Loucy (cell line): ENCODE results near the gene KRTAP5-8.

Experiments used
- H2AFZ ChIP-seq: fragments of 200-600 bp; sonication (generic); 2 replicates; pipeline ENCODE4 v1.6.0; 2016; ENCODE audit warnings: antibody characterized with exemption, mild to moderate bottlenecking, low read length, moderate library complexity
- H3F3A ChIP-seq: fragments of 200-600 bp; 2 replicates; pipeline ENCODE4 v1.6.0; 2016; ENCODE audit warnings: antibody characterized with exemption, low read depth, mild to moderate bottlenecking
- H3K27me3 ChIP-seq: fragments of 200-600 bp; sonication (generic); 2 replicates; pipeline ENCODE4 v1.6.1; 2014; ENCODE audit warnings: low read length, mild to moderate bottlenecking; ENCODE audit not compliant: insufficient read depth, poor library complexity, severe bottlenecking
- H3K36me3 ChIP-seq: fragments of 200-600 bp; sonication (generic); 2 replicates; pipeline ENCODE4 v1.6.1; 2016; ENCODE audit warnings: low read length; ENCODE audit not compliant: insufficient read depth
- H3K4me1 ChIP-seq: fragments of 200-600 bp; sonication (generic); 2 replicates; pipeline ENCODE4 v1.5.1; 2014; ENCODE audit warnings: low read length, mild to moderate bottlenecking; ENCODE audit not compliant: insufficient read depth, poor library complexity, severe bottlenecking
- H3K4me2 ChIP-seq: fragments of 200-600 bp; sonication (generic); 2 replicates; pipeline ENCODE4 v1.6.0; 2014; ENCODE audit warnings: antibody characterized with exemption, low read length, low read depth, mild to moderate bottlenecking; ENCODE audit not compliant: poor library complexity, severe bottlenecking
- H3K4me3 ChIP-seq: fragments of 200-600 bp; sonication (generic); 2 replicates; pipeline ENCODE4 v1.5.1; 2014; ENCODE audit warnings: low read length, mild to moderate bottlenecking, mixed read lengths; ENCODE audit not compliant: poor library complexity, severe bottlenecking
- H3K79me2 ChIP-seq: fragments of 200-600 bp; sonication (generic); 2 replicates; pipeline ENCODE4 v1.6.1; 2014; ENCODE audit warnings: low read length; ENCODE audit not compliant: insufficient read depth
- H3K9ac ChIP-seq: fragments of 200-600 bp; sonication (generic); 2 replicates; pipeline ENCODE4 v1.6.0; 2014; ENCODE audit warnings: mild to moderate bottlenecking, low read depth, low read length, moderate library complexity; ENCODE audit not compliant: poor library complexity, severe bottlenecking
- H3K9me2 ChIP-seq: fragments of 200-600 bp; sonication (generic); replicated peaks from 2 replicates; pipeline ENCODE4 v1.6.1; 2016; ENCODE audit warnings: low read depth, low read length, mixed read lengths
- H3K9me3 ChIP-seq: fragments of 200-600 bp; sonication (generic); 2 replicates; pipeline ENCODE4 v1.6.1; 2014; ENCODE audit warnings: mild to moderate bottlenecking, antibody characterized with exemption, low read length, low read depth; ENCODE audit not compliant: insufficient read depth
- H4K20me1 ChIP-seq: fragments of 200-600 bp; sonication (generic); 2 replicates; pipeline ENCODE4 v1.6.0; 2014; ENCODE audit warnings: antibody characterized with exemption, low read length, mild to moderate bottlenecking; ENCODE audit not compliant: insufficient read depth, poor library complexity, severe bottlenecking
- CTCF ChIP-seq: fragments of 200-600 bp; sonication (generic); conservative IDR thresholded peaks from 2 replicates; pipeline ENCODE4 v1.5.1; 2014; ENCODE audit warnings: mild to moderate bottlenecking, antibody characterized with exemption, low read length
- EZH2phosphoT487 ChIP-seq: fragments of 200-600 bp; IDR thresholded peaks from 2 replicates; pipeline ENCODE4 v1.6.1; 2018; ENCODE audit warnings: antibody characterized with exemption, mild to moderate bottlenecking, moderate library complexity, borderline replicate concordance

KRTAP5-8 gene

GRCh38 chr11:71490044-71490730 is 47.6 kb upstream of the KRTAP5-8 start:
- H3K9me3 ChIP-seq: no peaks in the 10 kb centered on the region
- no peak overlapping the region for H3K9ac ChIP-seq
- no peaks in the 10 kb centered on the region for H3K4me1 ChIP-seq
- no peaks in the 10 kb centered on the region for H3K79me2 ChIP-seq
- H3K4me3 ChIP-seq: no peak overlapping the region
- no peaks in the 10 kb centered on the region for H3K9me2 ChIP-seq
- H3F3A ChIP-seq: no peaks in the 10 kb centered on the region
- no peak for TF ChIP-seq EZH2phosphoT487
- no peak for TF ChIP-seq CTCF
- no peak overlapping the region for H2AFZ ChIP-seq
- H3K36me3 ChIP-seq: peaks cover 41% of the 10 kb centered on the region; the same call in 1 of the 2 replicates
- no peak overlapping the region for H3K4me2 ChIP-seq
- no peaks in the 10 kb centered on the region for H3K27me3 ChIP-seq
- no peaks in the 10 kb centered on the region for H4K20me1 ChIP-seq

GRCh38 chr11:71490731-71491390 is 47.0 kb upstream of the KRTAP5-8 start:
- Histone ChIP-seq H2AFZ (no peak overlapping the region), H3K9me3 (no peaks in the 10 kb centered on the region), H3K4me3 (no peak overlapping the region), H3K9ac (no peak overlapping the region), H3K4me1 (no peaks in the 10 kb centered on the region), H3K27me3 (no peaks in the 10 kb centered on the region), H3K36me3 (peaks cover 43% of the 10 kb centered on the region; the same call in 1 of the 2 replicates), H3K79me2 (no peaks in the 10 kb centered on the region), H3K4me2 (no peak overlapping the region), H3K9me2 (no peaks in the 10 kb centered on the region), H3F3A (no peaks in the 10 kb centered on the region), H4K20me1 (no peaks in the 10 kb centered on the region)
- TF ChIP-seq CTCF (no peak), EZH2phosphoT487 (no peak)

- Histone ChIP-seq H3K36me3 (peaks cover 44% of the 10 kb centered on the region; the same call in 1 of the 2 replicates), H4K20me1 (no peaks in the 10 kb centered on the region), H3K9me2 (no peaks in the 10 kb centered on the region), H2AFZ (no peak overlapping the region), H3K4me1 (no peaks in the 10 kb centered on the region), H3K9me3 (no peaks in the 10 kb centered on the region), H3F3A (no peaks in the 10 kb centered on the region), H3K9ac (no peak overlapping the region), H3K79me2 (no peaks in the 10 kb centered on the region), H3K27me3 (no peaks in the 10 kb centered on the region), H3K4me2 (no peak overlapping the region), H3K4me3 (no peak overlapping the region)
- TF ChIP-seq CTCF: no peak
- no peak for TF ChIP-seq EZH2phosphoT487
These were observed 46.3 kb upstream of the KRTAP5-8 start for GRCh38 chr11:71491531-71491930.
